ENCODE data around the gene CADM1. TPM values are rescaled to one million over a fixed set of nuclear protein-coding genes. Genes with fewer than 3 reads are reported as not detected.
"Not testable (repeated sequence)": the region's sequence is repeated elsewhere in the genome, so short reads cannot be mapped to it uniquely, and the experiment has no call there.

Gene CADM1
- total RNA-seq, 2 donors from 2014 or later = 1.4 to 6.1 TPM

GRCh38 chr11:115480611-115481010 lies 23.6 kb downstream of the CADM1 start:
- Histone ChIP-seq H3K36me3 (no peaks in the 10 kb centered on the region), H3K4me3 (no peak overlapping the region), H3K9me3 (no peaks in the 10 kb centered on the region), H3K27me3 (replicated peaks; ENCODE audit: insufficient read depth) (no peaks in the 10 kb centered on the region), H3K27ac (no peak overlapping the region), H3K4me1 (ENCODE audit: control insufficient read depth in 1 of 2, low read depth in 2 of 2) (no peaks in the 10 kb centered on the region)
- ATAC-seq (ENCODE audit: insufficient number of reproducible peaks, low FRiP score, low read depth) = no peak
- no peak for DNase-seq (ENCODE audit: low spot score)
- TF ChIP-seq CTCF (IDR thresholded peaks at IDR 0.05) = no peak

- Histone ChIP-seq H3K9me3 (no peaks in the 10 kb centered on the region), H3K27me3 (replicated peaks; ENCODE audit: insufficient read depth) (no peaks in the 10 kb centered on the region), H3K4me1 (ENCODE audit: control insufficient read depth in 1 of 2, low read depth in 2 of 2) (no peaks in the 10 kb centered on the region), H3K36me3 (no peaks in the 10 kb centered on the region), H3K4me3 (no peak overlapping the region), H3K27ac (no peak overlapping the region)
- DNase-seq (ENCODE audit: low spot score) (no peak), ATAC-seq (ENCODE audit: insufficient number of reproducible peaks, low FRiP score, low read depth) (no peak)
- TF ChIP-seq CTCF (IDR thresholded peaks at IDR 0.05) = no peak
These were observed 26.8 kb downstream of the CADM1 start for GRCh38 chr11:115477410-115477809.

GRCh38 chr11:115476463-115477286 lies 27.5 kb downstream of the CADM1 start:
- TF ChIP-seq CTCF (IDR thresholded peaks at IDR 0.05) = no peak
- DNase-seq (ENCODE audit: low spot score) (no peak), ATAC-seq (ENCODE audit: insufficient number of reproducible peaks, low FRiP score, low read depth) (no peak)
- Histone ChIP-seq H3K36me3 (no peaks in the 10 kb centered on the region), H3K4me3 (no peak overlapping the region), H3K4me1 (ENCODE audit: control insufficient read depth in 1 of 2, low read depth in 2 of 2) (no peaks in the 10 kb centered on the region), H3K27me3 (replicated peaks; ENCODE audit: insufficient read depth) (no peaks in the 10 kb centered on the region), H3K9me3 (no peaks in the 10 kb centered on the region), H3K27ac (no peak overlapping the region)

- Histone ChIP-seq H3K27ac (no peak overlapping the region), H3K4me1 (ENCODE audit: control insufficient read depth in 1 of 2, low read depth in 2 of 2) (no peaks in the 10 kb centered on the region), H3K9me3 (no peaks in the 10 kb centered on the region), H3K27me3 (replicated peaks; ENCODE audit: insufficient read depth) (no peaks in the 10 kb centered on the region), H3K4me3 (no peak overlapping the region), H3K36me3 (no peaks in the 10 kb centered on the region)
- DNase-seq (ENCODE audit: low spot score) (no peak), ATAC-seq (ENCODE audit: insufficient number of reproducible peaks, low FRiP score, low read depth) (no peak)
- no peak for TF ChIP-seq CTCF (IDR thresholded peaks at IDR 0.05)
These were observed 28.7 kb downstream of the CADM1 start for GRCh38 chr11:115475564-115475963.

- H3K4me3 ChIP-seq; DNase-seq (ENCODE audit: low spot score); H3K4me1 ChIP-seq (ENCODE audit: control insufficient read depth in 1 of 2, low read depth in 2 of 2); H3K9me3 ChIP-seq; H3K36me3 ChIP-seq; H3K27me3 ChIP-seq (replicated peaks; ENCODE audit: insufficient read depth); H3K27ac ChIP-seq; ATAC-seq (ENCODE audit: insufficient number of reproducible peaks, low FRiP score, low read depth): not testable (repeated sequence)
These were observed 29.9 kb downstream of the CADM1 start for GRCh38 chr11:115474306-115474705.

- H3K4me3 ChIP-seq = no peak overlapping the region
- no peaks in the 10 kb centered on the region for H3K27me3 ChIP-seq (replicated peaks; ENCODE audit: insufficient read depth)
- ATAC-seq (ENCODE audit: insufficient number of reproducible peaks, low FRiP score, low read depth) (no peak), DNase-seq (ENCODE audit: low spot score) (no peak)
- no peak overlapping the region for H3K27ac ChIP-seq
- TF ChIP-seq CTCF (IDR thresholded peaks at IDR 0.05) = no peak
- H3K4me1 ChIP-seq (ENCODE audit: control insufficient read depth in 1 of 2, low read depth in 2 of 2) = no peaks in the 10 kb centered on the region
- H3K36me3 ChIP-seq = no peaks in the 10 kb centered on the region
- H3K9me3 ChIP-seq = no peaks in the 10 kb centered on the region
These were observed 31.0 kb downstream of the CADM1 start for GRCh38 chr11:115473167-115473566.
